ENCODE measurements around the gene PDE10A. TPM values are rescaled to one million over a fixed set of nuclear protein-coding genes. Genes with fewer than 3 reads are reported as not detected.
A peak's percentile ranks its signal among the peaks of the same experiment; 100 is the strongest.
"Not testable (repeated sequence)": the region's sequence is repeated elsewhere in the genome, so short reads cannot be mapped to it uniquely, and the experiment has no call there.

The PDE10A gene
- total RNA-seq, 4 donors from 2014 or later, result 3.5 to 10.0 (median 6.2) TPM

GRCh38 chr6:165618241-165618640 lies 44.8 kb downstream of the PDE10A start:
- 89 to 91% methylated on average over 4 of the region's 4 CpGs for WGBS, 2 donors
- TF ChIP-seq CTCF (IDR thresholded peaks at IDR 0.05) (no peak), POLR2A (IDR thresholded peaks at IDR 0.05) (no peak), EP300 (IDR thresholded peaks at IDR 0.05) (no peak)

GRCh38 chr6:165617528-165617927 lies 45.5 kb downstream of the PDE10A start:
- peaks cover 0 to 10% (median 0%) of the 10 kb centered on the region in 4 donors for H3K4me1 ChIP-seq
- TF ChIP-seq POLR2A (IDR thresholded peaks at IDR 0.05) (no peak), EP300 (IDR thresholded peaks at IDR 0.05) (no peak), CTCF (IDR thresholded peaks at IDR 0.05) (no peak)
- H3K4me3 ChIP-seq, result no peak overlapping the region
- H3K36me3 ChIP-seq, result no peaks in the 10 kb centered on the region
- DNase-seq (ENCODE audit: low spot score in 2 of 2), result no peak
- no peaks in the 10 kb centered on the region for H3K27me3 ChIP-seq
- H3K9me3 ChIP-seq, result no peaks in the 10 kb centered on the region
- WGBS, 2 donors, result 84 to 88% methylated on average over 7 of the region's 7 CpGs
- H3K27ac ChIP-seq, result no peak overlapping the region

More at GRCh38 chr6:165618241-165618640, 44.8 kb downstream of the PDE10A start:
- Histone ChIP-seq H3K4me3 (no peak overlapping the region), H3K36me3 (no peaks in the 10 kb centered on the region), H3K4me1 (peaks cover 0 to 10% (median 0%) of the 10 kb centered on the region in 4 donors), H3K9me3 (no peaks in the 10 kb centered on the region), H3K27ac (no peak overlapping the region), H3K27me3 (no peaks in the 10 kb centered on the region)
- no peak for DNase-seq (ENCODE audit: low spot score in 2 of 2)

GRCh38 chr6:165616116-165616515 lies 46.9 kb downstream of the PDE10A start:
- Histone ChIP-seq H3K9me3 (no peaks in the 10 kb centered on the region), H3K4me1 (peaks cover 0 to 10% (median 0%) of the 10 kb centered on the region in 4 donors), H3K36me3 (no peaks in the 10 kb centered on the region), H3K27ac (peak overlapping the region in 3 of 4 donors; percentile 4 to 52 (median 26)), H3K27me3 (no peaks in the 10 kb centered on the region), H3K4me3 (peak overlapping the region in 1 of 4 donors; percentile 39)
- no peak for TF ChIP-seq POLR2A (IDR thresholded peaks at IDR 0.05)
- no peak for TF ChIP-seq EP300 (IDR thresholded peaks at IDR 0.05)
- no peak for TF ChIP-seq CTCF (IDR thresholded peaks at IDR 0.05)
- WGBS, 2 donors, result 35 to 39% methylated on average over 9 of the region's 9 CpGs
- peak in 1 of 2 donors; percentile 26 for DNase-seq (ENCODE audit: low spot score in 2 of 2)

- H3K9me3 ChIP-seq, result no peaks in the 10 kb centered on the region
- peak overlapping the region in 3 of 4 donors; percentile 4 to 52 (median 26) for H3K27ac ChIP-seq
- 46 to 54% methylated on average over 5 of the region's 5 CpGs for WGBS, 2 donors
- H3K4me1 ChIP-seq, result peaks cover 0 to 10% (median 0%) of the 10 kb centered on the region in 4 donors
- H3K36me3 ChIP-seq, result no peaks in the 10 kb centered on the region
- DNase-seq (ENCODE audit: low spot score in 2 of 2), result peak in 1 of 2 donors; percentile 25
- H3K4me3 ChIP-seq, result peak overlapping the region in 1 of 4 donors; percentile 39
- no peaks in the 10 kb centered on the region for H3K27me3 ChIP-seq
- TF ChIP-seq POLR2A (IDR thresholded peaks at IDR 0.05) (no peak), CTCF (IDR thresholded peaks at IDR 0.05) (no peak), EP300 (IDR thresholded peaks at IDR 0.05) (no peak)
Measured at GRCh38 chr6:165615636-165616035, 47.4 kb downstream of the PDE10A start.

- Histone ChIP-seq H3K36me3 (no peaks in the 10 kb centered on the region), H3K4me1 (peaks cover 0 to 9% (median 0%) of the 10 kb centered on the region in 4 donors), H3K9me3 (peaks cover 0 to 6% (median 0%) of the 10 kb centered on the region in 4 donors), H3K4me3 (no peak overlapping the region), H3K27ac (no peak overlapping the region), H3K27me3 (no peaks in the 10 kb centered on the region)
- 59 to 64% methylated on average over 3 of the region's 3 CpGs for whole genome bisulfite sequencing, 2 donors
- TF ChIP-seq EP300 (IDR thresholded peaks at IDR 0.05), result no peak
- no peak for TF ChIP-seq POLR2A (IDR thresholded peaks at IDR 0.05)
- no peak for TF ChIP-seq CTCF (IDR thresholded peaks at IDR 0.05)
- DNase-seq (ENCODE audit: low spot score in 2 of 2), result no peak
Measured at GRCh38 chr6:165611294-165611693, 51.7 kb downstream of the PDE10A start.

- not testable (repeated sequence) for H3K27ac ChIP-seq; H3K4me1 ChIP-seq; DNase-seq (ENCODE audit: low spot score in 2 of 2); H3K27me3 ChIP-seq; H3K9me3 ChIP-seq; H3K36me3 ChIP-seq; H3K4me3 ChIP-seq
- 96 to 100% methylated on average over 1 of the region's 1 CpG for WGBS, 2 donors
Measured at GRCh38 chr6:165608577-165608976, 54.5 kb downstream of the PDE10A start.

All from tibial nerve (tissue), 4 donors.